GM18861 (cell line): ENCODE measurements around the gene BANF2.

ENCODE experiments used
- ATAC-seq: cut with Tn5 transposase; IDR thresholded peaks from one replicate; pipeline ENCODE4 v1.9.1; 2021; ENCODE audit not compliant: unreplicated experiment

Gene BANF2

DNA sequence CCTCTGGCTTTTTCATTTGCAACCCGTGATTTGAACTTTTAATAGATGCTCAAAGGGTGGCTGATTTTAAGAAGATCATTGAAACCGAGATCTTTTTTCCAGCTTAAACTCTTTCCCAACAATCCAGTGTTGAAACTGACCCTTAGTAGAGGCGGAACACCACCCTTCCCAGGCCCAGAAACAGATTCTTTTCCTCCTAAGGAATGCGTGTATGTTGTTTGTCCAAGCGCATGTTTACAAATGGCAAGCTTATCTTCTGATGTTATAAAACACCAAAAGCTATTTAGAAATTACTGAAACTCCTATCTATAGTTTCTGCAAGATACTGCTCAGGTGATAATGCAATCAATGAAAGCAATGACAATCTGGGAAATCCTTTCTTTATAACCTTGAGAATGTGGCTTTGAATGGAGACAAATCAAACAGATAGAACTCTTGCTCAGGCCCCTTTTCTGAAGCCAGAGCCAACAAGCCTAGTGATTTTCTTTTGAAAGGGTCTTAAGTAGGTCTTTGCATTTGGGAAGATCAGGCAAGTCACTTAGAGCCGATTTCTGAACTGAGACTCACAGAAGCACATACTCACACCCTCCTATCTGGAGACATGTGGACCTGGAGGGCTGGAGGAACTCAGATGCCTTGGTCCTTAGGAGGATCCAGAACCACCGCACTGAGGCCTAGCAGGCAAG lies 9.1 kb downstream of the BANF2 start:
- no peak for ATAC-seq

DNA sequence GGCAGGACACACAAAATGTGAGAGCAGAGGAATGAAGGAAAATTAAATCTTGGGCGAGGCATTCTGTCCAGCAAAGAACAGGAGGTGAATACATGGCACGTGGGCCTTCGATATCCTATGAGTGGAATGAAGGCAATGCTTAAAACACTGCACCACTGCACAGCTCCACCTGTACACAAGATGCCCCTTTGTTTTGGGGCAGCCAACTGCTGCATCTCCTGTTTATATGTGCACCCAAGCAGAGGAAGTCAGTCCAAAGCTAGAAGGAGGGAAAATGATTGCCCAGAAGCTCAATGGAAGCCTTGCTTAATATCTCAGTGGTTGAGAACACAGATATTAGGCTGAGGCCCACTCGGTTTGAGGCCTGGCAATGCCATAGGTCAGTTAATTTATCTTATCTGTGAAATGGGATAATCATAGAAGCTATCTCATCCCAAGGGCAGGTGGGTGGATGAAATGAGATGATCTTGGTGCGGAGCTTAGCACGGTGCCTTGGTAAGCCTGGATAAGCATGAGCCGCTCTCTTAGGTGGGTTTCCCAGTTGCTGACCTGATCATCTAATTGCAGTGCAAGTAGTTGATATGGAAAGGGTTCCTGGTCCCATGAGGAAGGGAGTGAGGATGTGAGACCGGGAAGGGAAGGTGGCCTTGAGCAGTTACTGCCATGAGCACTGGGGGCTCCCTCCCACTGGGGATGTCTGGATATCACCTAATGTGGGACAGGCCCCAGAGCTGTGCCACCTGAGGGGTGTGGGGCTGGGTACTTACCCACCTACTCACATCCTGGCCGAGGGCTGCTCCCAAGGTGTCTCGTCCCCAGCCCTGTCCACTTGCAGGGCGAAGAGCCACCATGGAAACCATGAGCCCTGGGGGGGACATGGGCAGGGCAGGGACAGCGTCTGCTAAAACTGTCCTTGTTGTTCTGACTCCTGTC lies 9.9 kb downstream of the BANF2 start:
- ATAC-seq: no peak

DNA sequence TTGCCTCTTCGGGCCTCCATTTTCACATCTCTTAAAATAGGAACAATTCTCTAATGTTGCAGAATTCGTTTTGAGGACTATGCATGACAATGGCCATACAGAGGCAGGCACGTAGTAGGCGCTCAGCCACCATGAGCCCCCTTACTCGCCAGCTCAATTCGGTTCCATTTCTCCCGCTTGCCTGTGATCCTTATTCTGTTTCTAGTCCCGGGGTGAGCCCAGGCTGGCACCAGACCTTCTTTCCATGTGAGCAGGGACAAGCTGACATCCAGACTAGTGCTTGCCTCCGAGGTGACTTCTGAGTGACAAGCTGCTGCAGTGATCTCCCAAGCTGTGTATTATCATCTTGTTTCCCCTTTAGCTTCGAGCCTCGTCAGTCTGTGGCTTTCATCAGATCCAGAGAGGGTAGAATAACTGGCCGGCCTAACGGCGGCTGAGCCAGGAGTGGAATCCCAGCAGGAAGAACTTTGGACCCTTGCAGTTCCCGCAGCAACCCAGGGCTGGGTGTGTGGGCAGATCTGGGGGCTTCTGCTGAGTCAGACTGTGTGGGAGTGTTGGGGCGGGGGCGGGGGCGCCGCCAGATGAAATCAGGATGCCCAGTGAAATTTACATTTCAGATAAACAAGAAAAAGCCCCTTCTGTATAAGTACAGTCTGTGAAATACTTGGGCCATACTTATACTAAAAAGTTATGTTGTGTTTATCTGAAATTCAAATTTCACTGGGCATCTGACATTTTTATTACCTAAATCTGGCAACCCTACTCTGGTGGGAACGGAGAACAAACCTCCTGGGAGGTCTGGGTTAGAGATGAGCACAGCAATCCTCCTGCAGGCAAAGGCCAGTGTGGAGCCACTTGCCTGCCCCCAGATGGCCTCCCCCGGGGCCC lies 10.9 kb downstream of the BANF2 start:
- ATAC-seq: no peak

DNA sequence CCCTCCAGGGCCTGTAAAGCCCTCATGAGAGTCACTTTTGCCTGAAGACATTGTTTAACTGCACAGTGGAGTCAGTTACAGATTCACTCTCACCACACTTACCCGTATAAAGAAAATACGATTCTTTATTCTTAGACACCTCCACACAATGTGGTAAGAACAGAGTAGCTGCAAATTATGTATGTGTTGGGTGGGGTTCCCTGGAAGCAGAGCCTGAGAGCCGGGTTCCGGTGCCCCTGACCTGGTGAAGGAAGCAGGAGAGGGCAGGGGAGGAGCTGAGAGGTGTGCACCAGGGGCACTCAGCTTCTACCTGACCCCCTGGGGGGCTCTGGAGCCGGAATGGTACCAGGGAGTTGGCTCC lies 11.5 kb downstream of the BANF2 start:
- ATAC-seq: no peak

DNA sequence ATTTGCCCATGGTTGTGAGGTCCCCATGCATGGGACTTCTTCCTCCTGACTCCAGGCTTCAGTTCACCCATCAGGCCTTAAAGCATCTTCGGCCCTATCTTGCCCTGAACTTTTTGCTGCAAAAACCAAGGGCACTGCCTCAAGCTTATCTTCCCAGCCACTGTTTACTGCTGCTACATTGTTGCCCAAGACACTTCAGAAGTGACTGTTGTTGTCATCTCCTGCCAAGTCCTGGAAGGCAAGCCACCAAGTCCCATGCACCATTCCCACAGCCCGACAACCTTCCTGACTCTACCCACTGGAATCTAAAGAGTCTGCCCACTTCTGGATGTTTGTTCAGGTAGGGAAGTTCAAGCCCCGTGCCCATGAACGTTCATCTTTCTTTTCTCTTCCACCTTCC lies 12.4 kb downstream of the BANF2 start:
- ATAC-seq: no peak

DNA sequence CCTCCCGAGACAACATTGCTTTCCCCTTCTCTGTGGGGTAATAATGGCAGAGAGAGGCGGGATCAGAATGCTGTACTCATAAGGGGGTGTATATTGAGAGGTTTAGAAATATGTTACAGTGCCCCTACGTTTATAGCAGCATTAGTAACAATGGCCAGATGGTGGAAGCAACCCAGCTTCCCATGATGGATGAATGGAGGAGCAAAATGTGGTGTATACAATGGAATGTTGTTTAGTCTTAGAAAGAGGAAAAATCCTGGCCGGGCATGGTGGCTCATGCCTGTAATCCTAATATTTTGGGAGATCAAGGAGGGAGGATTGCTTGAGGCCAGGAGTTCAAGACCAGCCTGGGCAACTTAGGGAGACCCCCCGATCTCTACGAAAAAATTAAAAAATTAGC lies 12.9 kb downstream of the BANF2 start:
- no peak for ATAC-seq

DNA sequence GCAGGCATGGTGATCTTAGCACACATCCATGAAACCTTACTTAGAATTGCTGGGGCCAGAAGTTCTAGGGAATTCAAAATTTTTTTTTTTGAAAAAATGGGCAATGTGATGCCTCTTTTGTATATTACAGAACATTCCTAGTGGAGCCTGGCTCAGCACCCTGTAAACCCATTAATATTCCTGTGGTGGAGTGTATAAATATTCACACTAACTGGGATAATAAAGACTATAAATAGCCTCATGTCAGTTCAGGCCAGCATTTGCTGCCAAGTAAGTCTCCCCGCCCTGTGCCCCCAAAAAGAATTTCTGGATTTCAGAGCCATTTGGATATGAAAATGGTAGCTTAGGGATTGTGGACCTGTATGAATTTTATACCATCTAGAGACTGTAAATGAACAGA lies 14.8 kb downstream of the BANF2 start:
- ATAC-seq: no peak

DNA sequence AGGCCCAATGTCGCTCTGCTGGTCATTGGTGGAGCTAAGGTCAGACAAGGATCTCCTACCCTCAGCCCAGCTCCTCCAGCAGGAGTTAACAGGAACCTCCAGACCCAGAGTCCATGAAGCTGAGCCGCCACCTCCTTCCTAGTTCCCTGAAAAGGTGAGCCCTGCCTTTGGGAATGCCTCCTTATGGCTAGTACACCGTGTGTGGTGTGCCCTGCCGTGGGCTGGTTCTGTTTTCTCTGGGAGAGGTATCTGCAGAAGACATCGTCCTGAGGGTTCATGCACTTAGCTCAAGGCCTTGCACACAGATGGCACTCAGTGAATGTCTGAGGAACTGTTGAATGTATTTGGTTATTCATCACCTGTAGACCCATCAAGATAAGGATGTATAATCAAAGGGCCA lies 15.3 kb downstream of the BANF2 start:
- ATAC-seq: no peak

DNA sequence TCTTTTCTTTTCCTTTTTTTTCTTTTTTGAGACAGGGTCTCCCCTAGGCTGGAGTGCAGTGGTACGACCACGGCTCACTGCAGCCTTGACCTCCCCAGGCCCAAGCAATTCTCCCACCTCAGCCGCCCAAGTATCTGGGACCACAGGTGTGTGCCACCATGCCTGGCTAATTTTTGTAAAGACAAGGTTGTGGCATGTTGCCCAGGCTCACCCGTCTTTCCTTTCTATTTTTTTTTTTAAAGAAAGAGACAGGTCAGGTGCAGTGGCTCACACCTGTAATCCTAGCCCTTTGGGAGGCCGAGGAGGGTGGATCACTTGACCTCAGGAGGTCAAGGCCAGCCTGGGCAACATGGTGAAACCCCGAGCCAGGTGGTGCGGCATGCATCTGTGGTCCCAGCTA lies 16.6 kb downstream of the BANF2 start:
- ATAC-seq: no peak

DNA sequence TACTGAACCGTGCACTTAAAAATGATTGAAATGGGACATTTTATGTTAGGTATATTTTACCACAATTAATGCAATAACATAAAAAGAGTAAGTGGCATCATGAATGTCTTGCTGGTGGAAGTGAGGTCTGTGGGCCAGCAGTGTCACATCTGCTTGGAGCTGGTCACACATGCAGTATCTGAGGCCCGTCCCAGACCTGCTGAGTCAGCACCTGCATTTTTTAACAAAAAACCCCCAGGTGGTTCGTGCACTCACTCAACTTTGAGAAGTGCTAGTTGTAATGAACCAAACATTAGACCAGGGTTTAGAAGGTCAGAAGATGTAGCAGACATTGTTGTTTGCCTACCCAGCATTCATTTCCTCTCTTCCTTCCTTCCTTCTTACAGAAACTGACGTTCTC lies 21.0 kb downstream of the BANF2 start:
- ATAC-seq: no peak

DNA sequence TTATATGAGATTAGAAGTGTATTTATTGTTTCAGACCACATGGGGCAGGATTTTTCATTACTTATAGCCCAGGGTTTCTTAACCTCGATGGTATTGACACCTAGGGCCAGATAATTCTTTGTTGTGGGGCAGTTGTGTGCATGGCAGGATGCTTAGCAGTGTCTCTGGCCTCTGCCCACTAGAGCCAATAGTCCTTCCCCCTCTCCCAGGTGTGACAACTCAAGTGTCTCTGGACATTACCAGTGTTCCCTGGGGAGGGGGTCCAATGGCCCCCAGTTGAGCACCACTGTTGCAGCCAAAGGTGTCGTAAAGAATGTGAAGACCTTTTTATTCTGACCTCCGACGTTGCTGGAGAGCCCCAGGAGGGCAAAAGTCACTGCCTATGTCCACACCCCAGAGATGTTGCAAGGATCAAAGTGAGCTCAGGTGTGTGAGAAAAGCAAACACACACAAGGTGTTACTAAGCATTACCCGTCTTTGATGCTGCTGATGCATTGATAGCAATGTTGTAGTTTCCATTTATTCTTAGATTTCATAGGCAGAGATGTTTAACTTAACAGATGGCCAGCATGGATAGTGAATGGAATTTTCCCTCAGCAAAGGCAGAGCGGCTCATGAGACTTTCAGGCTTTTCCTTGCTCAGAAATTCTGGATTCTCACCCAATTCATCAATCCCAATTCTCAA lies 22.2 kb downstream of the BANF2 start:
- ATAC-seq: no peak

DNA sequence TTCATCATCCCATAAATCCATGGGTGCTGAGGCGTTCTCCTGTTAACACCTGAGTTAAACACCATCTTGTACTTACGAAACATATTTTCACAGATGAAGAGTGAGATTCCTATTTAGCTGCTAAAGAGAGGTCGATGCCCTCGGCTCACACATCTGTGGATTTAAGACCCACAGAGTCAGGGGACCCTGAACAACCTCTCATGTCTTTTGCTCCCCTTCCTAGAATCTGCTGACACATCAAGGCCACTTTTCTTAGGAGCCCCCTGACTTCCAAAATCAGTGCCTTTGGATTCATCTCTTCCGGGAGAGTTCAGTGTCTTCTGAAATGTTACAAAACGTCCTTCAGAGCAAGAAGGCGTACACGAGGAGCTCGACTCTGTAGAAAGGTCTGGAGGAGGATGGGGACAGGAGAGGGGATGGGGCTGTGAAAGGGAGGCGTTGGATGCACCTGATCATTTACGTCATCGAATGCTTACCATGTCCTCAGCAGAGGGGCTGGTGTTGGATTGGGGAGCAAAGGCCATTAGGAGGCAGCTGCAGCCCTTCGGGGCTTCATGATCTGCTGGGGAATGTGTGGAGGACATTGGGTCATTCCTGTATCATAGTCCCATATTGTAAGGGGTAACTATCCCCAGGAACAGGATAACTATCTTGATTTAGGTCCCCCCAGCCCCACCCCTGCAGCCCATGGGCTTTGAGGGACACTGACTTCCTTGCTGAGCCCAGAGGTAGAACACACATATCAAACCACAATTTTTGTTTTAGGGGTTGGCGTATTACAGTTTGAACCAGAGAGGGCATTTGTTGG lies 22.9 kb downstream of the BANF2 start:
- ATAC-seq: no peak

DNA sequence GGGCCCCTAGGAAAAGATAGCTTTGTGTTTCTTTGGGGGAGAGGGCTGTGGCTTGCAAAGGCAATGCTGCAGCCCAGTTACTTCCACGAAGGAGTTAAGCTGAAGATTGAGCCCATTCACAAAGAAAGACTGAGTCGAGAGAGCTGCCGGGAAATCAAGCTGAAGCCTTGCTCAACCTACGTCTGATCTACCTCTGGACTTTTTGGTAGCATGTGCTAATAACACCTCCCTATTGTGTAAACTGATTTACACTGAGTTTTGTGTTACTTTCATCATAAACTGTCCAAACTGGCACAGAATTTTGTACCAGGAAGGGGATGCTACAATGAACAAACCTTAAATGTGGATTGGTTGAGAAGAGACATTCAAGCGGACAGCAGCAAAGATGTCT lies 23.5 kb downstream of the BANF2 start:
- no peak for ATAC-seq

DNA sequence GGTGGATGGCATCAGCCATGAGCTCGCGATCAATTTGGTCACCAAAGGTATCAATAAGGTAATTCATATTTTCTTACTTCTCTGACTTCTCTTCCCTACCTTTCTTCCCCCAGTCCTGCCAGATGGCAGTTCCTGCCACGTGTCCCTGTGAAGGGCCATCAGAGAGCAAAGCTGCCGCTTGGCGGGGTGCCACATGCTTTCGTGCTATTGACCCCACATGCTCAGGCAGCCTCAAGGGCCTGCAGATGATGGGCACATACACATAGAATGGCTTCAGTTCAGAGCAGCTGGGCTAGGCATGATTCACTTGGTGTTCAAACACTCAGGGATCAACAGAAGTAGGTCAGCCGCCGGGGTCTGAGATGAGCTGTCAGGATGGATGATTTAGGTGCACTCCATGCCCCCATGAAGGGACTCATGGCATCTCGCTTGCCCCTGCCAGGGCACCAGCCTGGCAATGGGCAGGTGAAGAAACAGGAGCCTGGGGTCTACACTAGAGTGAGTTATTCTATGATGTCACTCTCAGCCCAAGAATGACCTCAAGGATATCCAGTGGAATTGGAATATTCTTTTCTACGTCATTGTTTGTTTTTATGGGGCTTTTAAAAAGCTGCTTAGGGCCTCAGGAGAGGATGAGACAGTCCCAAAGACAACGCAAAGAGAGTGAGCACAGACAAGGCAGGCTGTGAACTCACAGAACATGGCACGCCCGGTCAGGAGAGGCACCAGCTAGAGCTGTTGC lies 25.5 kb downstream of the BANF2 start:
- ATAC-seq: no peak

DNA sequence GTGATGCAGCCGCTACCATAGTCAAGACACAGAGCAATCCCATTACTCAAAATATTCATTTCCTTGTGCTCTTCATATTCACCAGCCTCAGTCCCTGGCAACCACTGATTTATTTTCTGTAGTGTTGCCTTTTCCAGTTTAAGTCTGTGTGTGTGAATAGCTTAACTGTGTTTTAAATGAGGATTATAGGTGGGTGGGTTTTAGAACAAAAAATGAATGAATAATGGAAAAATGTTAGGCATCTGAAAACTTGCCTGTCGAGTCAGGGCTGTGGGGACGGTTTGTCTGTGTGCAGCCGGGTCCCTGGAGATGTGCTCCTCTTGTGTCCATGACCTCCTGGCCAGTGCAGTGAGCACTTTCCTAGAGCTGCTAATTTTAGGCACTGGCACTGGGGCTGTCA lies 27.1 kb downstream of the BANF2 start:
- ATAC-seq: no peak

DNA sequence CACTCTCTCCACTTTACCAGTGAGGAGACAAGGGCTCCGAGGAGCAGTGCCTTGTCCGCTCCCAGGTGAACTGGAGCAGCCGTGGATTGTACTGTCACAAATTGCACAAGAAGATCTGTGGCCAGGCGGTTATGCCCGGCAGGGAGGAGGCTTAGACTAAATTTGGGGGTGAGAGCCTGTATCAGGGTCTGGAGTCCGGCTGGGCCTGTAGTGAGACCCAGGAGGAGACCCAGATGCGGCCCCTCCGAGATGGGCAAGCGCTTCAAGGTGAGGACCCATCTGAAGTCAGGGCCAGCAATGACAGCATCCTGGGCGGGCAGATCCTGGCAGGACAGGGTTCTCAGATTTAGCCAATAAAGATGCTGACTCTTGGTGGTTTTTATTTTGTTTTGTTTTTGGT lies 27.6 kb downstream of the BANF2 start:
- ATAC-seq: no peak

DNA sequence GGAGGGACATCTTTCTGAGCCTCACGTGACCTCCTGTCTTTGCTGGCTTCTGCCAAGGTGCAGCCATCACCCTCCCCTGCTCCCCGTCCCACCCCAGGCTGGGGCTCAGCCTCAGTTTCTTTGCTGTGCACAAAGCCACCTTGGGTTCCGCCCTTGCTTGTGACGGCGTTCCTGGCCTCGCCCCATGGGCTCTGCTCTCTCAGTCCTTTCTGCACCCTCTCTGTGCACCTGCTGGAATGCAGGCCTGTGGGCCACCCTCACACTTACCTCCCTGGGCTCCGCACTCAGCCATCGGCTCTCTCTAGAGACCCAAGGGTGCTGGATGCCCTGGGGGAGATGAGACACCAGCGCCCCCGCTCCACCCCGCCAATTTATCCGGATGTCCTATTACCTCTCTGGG lies 28.3 kb downstream of the BANF2 start:
- no peak for ATAC-seq

DNA sequence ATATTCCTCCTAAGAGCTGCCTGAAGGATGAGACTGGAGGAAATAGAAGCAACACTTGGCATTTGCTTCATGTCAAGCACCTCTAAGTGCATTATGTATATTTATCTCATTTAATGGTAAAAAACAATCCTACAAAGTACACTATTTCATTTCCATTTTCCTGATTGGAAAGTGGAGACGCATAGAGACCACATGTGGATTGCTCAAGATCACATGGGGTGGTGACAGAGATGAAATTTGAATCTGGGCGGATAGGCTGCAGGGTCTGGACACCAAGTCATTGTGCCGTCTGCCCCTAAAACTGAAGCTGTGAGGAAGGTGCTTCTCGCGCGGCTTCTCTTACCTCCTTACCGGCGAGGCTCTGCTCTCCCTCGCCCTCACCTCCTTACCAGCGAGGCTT lies 30.3 kb downstream of the BANF2 start:
- no peak for ATAC-seq

DNA sequence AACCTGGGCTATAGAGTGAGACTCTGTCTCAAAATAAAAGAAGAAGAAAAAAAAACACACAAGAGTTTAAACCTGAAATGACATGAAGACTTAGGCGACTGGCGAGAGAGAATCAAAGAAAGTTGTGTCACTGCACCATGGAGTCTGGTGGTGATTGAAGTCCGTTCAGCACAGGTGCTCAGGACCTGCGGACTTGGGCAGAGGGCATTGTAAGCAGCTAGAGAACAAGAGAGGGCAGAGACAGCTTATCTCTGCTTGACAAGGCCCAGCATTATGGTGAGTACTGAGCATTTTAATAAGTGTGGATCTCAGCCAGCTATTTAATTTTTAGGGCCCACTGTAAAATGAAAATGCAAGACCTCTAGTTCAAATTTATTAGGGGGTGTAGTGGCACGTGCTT lies 31.5 kb downstream of the BANF2 start:
- ATAC-seq: no peak
